Gastrocnemius medialis (tissue), 4 donors: ENCODE measurements around the gene BPGM.

ENCODE experiments used
- CTCF ChIP-seq, 5 experiments: fragments of 450-650 bp in 3 of 5; fragments of 200-600 bp in 2 of 5; sonication (generic) in 2 of 5; IDR thresholded peaks in 4 of 5; conservative IDR thresholded peaks in 1 of 5; 1 replicate in 4 of 5; 2 replicates in 1 of 5; pipeline ENCODE4 v1.5.1; 2016 to 2019; ENCODE audit warnings: antibody characterized with exemption in 5 of 5, mild to moderate bottlenecking in 3 of 5, moderate library complexity in 3 of 5
- POLR2A ChIP-seq, 2 donors: fragments of 450-650 bp; IDR thresholded peaks; one replicate each; pipeline ENCODE4 v1.6.1; 2017; ENCODE audit warnings: antibody characterized with exemption in 2 of 2, mild to moderate bottlenecking in 2 of 2, moderate library complexity in 2 of 2

GRCh38 chr7:134722786-134723322 is 76.2 kb downstream of the BPGM start:
- TF ChIP-seq CTCF (IDR thresholded peaks at IDR 0.05 in 4 of 5, conservative IDR thresholded peaks at IDR 0.05 in 1 of 5) (no peak), POLR2A (IDR thresholded peaks at IDR 0.05) (no peak)
